ENCODE results near the gene S100P.

The S100P gene

DNA sequence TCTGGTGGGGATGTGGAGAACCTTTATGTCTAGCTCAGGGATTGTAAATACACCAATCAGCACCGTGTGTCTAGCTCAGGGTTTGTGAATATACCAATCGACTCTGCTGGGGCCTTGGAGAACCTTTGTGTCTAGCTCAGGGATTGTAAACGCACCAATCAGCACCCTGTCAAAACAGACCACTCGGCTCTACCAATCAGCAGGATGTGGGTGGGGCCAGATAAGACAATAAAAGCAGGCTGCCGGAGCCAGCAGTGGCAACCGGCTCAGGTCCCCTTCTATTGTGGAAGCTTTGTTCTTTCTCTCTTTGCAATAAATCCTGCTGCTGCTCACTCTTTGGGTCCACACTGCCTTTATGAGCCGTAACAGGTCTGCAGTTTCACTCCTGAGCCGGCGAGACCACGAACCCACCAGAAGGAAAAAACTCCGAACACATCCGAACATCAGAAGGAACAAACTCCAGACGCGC is 20.5 kb upstream of the S100P start:
- peak; percentile 53 for DNase-seq (ENCODE audit: low spot score)

DNA sequence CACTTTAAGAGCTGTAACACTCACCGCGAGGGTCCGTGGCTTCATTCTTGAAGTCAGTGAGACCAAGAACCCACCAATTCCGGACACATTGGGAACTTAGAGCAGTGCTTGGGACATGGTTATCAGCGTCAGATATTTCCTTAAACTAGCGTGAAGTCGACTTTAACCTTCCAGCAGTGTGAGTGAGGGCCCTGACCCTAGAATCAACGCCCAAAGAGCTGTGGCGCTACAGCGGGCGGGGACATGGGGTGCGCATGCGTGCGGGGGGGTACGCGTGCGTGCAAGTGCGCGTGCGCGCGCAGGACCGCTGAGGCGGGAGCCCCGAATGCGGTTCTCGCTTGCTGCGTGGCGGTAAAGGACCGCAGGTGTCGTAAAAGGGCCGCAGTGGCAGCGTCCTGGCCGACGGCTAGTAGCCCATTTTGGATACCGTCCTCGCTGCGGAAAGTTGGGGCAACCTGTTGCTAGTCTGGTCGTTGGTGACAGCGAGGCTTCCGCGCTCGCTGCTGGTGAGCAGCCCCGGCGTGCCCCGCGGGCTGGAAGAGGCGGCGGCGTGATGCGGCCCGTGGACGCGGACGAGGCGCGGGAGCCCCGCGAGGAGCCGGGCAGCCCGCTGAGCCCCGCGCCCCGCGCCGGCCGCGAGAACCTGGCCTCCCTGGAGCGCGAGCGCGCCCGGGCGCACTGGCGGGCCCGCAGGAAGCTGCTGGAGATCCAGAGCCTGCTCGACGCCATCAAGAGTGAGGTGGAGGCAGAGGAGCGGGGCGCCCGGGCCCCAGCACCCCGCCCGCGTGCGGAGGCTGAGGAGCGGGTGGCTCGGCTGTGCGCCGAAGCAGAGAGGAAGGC is 19.8 kb upstream of the S100P start:
- DNase-seq (ENCODE audit: low spot score) = peak; percentile 98

DNA sequence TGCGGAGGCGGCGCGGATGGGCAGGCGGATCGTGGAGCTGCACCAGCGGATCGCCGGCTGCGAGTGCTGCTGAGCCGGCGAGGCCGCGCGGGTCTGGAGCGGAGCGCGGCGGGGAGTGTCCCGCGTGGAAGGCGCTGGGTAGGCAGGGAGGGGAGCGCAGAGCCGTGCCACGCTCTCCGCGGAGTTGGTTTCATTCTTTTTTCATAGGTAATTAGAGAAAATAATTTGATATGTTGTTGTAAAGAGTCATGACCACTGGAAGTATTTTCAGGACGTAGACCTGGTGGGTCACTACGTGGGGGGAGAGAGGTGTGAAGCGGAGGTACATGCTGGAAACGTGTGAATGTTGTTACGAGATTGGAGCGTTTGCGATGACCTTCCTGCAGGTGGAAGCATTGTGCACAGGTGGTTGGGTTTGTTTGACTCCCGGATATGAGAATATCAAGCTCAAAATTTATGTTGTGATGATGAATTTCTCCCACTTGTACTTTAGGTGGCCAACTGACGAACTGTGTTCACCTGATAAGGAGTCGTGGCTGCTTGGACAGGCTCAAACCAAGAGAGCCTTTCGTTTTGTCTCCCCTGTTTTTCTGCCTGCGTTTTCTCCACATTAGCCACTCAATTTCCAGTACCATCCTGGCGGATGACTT is 19.1 kb upstream of the S100P start:
- peak; percentile 78 for DNase-seq (ENCODE audit: low spot score)

DNA sequence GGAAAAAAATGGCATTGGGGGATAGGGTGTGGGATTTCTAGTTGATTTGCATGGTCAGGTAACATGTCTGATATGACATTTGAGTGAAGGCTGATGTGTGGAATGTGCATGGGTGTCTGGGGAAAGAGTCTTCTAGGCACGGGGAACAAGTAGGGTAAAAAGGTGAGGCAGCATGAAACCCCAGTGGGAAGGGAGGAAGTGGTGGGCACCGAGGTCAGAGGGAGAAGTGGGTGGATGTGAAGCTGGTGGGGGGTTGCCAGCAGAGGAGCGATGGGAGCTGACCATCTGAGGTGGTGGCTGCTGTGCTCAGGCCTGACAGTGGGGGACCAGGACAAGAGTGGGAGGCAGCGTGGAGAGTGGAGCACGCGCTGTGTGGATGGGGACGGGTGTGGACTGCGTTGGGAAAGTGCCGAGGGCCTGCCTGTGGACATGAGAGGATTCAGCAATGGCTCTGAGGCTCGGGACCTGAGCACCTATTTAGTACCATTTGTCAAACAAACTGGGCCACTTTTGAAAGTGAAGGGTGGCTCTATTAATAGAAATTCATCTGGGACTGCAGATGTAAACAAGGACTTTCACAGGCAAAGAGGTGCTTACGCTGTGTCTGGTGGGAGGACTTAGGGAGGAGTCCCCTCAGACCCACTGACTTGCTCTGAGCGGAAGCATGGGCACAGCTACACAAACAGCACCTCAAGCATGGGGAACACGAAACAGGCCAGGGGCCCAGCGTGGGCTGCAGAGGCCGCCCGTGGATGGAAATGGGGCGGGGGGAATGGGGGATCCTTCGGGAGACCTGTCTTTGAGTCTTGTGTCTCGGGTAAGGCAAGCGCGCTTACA is 16.7 kb upstream of the S100P start:
- no peak for DNase-seq (ENCODE audit: low spot score)

DNA sequence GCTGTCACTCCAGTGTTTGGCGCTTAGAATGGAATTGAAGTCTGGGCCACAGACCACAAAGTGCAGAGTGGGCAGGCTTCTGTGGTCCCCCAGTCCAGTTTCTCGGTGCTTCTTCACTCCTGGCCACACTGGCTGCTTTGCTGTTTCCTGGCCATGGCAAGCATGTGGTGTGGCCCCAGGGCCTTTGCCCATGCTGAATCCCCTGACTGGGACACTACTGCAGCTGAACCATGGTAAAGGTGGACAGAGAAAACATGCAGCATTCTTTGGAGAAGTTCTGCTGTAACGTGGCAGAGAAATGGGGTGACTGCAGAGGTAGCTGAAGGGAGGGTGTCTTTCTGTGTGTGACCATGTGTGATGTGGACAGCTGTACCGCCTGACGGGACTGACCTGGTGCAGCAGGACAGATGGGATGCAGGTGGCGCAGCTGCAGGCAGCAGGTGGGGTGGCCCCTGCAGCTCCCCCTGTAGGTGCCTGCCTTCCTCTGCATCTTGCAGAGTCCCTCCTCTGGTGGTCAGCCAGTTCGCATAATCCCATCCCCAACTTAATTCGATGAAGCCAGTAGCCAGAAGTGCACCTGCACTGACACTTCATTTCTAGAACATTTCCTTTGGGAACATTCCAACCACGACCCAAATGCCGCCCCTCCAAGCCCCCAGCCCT is 13.2 kb upstream of the S100P start:
- no peak for DNase-seq (ENCODE audit: low spot score)

DNA sequence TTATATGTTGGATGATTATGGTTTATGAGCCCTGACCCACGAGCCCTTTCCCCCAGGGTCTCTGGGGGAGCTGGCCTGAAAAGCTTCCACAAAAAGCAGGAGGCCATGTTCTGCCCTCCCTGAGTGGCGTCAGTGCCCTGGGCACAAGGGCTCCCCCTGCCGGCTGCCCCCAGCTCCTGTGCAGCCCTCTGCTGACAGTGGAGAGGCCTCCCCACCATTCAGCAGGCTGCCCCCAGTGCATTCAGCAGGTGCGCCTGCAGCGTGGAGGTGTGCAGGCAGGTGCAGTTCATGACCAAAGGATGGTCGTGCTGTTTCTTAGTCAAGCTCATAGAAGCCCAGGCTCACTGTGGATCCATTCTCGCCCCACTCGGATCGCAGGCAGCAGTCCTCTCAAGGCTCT is 12.5 kb upstream of the S100P start:
- DNase-seq (ENCODE audit: low spot score) = no peak

DNA sequence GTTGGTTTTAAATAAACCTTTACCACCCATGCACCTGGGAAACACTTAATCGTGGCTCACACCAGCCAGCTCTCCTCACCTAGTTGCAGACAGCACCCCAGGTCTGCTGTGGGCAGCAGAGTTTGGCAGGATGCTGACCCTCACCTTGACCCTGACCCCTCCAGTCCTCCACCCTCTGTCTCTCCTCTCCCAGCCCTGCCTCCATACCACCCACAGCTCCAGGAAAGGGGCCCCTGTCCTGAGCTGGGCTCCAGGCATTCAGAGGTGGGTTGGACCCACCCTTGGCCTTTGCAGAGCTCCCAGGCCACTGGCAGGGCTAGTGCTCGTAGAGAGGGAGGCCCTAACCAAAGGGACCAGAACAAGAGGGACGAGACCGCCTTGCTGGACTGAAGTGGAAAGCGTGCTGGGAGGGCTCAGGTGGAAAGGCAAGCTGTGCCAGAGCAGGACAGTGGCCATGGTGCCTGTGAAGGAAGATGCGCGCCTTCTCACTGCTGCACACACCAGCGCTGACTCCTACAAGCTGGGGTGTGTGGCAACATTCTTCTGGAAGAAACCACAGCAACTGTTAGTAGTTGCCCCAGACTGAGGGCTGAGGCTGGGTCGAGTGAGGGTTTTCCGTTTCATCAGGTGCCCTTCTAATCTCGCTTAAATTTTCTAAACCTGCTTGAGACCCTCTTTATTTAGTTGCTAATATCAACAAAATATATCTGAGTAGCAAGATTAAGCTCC is 10.7 kb upstream of the S100P start:
- no peak for DNase-seq (ENCODE audit: low spot score)

DNA sequence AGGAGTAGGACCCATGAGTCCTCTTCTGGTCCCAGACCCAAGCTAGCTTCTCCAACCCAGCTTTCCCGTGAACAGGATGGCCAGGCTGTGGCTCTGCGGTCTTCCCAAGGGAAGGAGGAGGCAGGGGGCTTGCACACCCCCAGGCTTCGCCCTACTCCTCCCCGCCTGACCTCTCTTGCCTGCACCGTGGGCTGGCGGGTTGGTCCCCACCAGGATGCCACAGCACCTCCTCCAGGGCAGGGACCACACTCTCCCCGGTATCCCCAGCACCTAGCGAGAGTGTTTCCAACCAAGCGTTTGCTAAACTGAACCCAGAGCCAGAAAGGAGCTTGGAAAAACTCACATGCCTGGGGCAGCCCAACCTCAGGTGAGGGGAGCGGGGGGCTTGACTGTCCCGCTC is 9.0 kb upstream of the S100P start:
- DNase-seq (ENCODE audit: low spot score) = no peak

DNA sequence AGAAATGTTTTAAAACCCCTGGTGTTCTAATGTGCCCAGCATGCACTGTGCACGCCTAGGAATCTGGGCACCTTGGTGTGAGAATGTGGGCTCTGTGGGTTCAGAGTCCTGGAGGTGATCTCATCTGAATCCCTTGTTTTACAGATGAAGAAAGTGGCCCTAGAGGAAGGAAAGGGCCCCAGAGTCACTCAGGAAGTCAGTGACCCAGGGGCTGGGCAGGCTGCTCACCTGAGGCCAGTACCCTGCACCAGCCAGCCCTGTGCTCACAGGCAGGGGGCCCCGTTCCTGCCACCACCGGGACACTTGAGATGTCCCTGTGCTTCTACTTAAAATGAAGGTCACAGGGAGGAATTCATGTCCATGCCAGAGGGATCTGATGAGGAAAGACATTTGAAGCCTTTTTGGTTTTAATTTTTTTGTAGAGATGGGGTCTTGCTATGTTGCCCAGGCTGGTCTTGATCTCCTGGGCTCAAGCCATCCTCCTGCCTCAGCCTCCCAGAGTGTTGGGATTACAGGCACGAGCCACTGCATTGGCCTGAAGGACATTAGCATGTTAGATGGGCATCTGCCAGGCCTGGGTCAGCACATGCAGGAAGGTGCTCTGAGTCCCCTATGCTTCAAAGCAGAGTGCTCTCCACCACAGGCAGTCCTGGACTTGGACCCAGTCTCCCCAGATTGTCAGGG is 7.4 kb upstream of the S100P start:
- DNase-seq (ENCODE audit: low spot score) = no peak

DNA sequence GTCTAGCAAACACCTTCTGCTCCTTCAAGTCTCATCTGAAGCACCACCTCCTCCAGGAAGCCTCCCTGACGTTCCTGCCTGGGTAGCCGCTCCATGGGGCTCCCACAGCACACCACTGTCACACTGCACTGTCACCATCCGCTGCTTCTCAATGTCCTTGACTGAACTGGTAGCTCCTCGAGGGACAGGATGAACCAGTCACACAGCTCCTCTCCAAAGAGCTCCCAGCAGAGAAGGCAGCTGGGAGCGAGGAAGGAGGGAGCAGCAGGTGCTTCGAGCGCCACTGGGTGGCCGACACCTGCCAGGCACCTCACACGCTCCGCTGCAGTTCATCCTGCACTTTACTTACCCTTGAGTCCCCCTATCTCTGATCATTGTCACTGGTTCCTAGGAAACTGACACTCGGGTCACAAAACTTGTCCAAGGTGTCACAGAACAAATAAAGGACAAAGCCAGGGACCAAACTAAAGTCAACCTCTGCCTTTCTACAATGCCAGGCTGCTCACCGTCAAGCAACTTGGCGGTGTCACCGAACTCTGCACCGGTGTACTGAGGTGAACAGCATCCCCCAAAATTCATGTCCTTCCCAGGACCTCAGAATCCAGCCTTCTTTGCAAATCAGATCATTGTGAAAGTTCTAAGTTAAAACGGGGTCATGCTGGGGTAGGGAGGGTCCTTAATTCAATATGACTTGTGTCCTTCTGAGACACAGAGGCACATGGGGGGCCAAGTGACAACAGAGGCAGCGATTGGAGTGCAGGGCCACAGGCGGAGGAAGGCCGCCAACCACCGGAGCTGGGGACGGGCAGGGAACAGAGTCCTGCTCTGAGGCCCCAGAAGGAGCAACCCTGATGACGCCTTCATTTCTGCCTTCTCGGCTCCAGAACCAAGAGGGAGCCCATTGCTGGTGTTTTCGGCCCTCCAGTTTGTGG is 5.5 kb upstream of the S100P start:
- no peak for DNase-seq (ENCODE audit: low spot score)

DNA sequence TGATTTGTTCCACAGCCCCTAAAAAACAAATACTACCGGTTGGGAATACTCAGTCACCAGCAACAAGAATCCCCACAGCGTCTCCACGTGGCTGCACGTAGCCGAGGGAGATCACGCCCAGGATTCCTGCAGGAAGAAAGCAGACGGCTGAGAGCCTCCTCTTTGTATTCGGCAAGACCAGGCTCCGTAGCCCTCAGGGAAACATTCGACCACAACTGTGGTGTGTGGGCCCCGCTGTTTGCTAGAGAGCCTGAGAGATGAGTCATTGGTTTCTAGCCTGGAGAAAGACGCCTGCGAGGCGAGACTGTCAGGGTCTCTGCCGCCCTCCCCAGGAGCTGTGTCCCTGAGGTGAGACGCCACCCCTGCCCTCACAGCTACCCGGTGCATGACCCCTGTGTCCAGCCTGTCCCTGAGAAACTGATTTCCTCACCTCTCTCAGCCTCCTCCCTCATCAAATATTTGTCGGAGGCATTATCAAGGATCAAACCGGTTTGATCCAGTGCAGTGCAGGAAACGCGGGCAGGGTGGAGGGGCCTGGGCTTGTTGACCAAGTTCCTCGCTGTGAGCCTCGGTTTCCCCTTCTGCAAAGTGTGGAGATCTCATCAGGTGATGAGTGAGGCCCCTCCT is 4.7 kb upstream of the S100P start:
- DNase-seq (ENCODE audit: low spot score) = peak; percentile 62

DNA sequence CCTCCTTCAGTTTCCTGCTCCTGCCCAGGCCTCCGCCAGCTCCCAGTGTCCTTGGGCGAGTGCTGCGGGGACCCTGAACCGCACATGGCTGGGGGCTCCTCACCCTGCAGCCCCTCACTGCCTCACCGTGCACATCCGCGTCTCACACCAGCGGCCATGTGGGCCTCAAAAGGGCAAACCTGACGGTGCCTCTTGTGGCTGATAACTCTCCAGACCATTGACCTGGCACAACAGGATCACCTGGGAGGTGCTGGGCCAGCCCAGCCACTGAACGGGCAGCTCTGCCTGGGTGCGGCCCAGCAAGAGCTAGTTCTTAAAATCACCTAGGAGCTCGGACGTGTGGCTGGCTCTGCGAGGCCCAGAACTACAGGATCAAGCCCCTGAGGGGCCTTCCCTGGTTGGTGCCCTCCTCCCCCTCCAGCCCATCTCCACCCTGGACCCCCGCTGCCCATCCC is 4.1 kb upstream of the S100P start:
- DNase-seq (ENCODE audit: low spot score) = no peak

DNA sequence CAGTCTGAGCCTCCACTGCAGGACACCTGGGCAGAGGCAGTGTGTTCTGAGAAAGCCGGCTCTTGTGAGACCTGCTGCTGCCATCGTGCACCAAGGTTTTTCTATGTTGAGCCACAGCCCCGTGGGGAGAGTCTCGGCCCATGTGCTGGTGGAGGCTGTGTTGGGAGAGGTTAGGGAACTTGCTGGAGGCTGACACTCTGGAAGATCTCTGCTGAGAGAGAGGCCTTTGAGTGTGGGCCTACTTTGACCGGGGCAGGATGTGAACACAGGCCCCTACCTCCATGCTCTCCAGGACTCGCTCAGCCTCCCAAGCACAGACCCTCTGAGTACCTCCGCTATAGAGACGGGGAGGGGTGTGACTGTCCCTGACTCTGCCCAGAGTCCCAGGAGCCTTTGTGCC is 1.3 kb upstream of the S100P start:
- no peak for DNase-seq (ENCODE audit: low spot score)

DNA sequence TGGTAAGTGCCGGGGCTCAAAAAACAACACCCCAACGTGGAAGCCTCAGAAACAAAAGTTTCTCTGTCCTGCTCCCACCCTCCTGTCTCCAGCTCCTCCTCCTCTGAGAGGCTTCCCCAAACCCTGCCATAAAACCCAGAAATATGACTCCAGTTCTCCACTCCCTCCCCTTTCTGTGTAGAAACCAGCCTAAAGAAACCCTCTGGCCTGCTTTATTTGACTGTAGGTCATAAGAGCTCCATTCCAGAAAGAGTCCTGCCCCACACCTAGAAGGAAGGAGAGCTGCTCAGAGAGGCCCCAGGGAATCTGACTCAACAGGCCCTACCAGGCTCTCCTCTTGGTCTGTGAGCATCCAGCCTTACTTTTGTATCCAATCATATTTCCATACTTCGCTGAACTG is 872 bp upstream of the S100P start:
- DNase-seq (ENCODE audit: low spot score) = no peak

DNA sequence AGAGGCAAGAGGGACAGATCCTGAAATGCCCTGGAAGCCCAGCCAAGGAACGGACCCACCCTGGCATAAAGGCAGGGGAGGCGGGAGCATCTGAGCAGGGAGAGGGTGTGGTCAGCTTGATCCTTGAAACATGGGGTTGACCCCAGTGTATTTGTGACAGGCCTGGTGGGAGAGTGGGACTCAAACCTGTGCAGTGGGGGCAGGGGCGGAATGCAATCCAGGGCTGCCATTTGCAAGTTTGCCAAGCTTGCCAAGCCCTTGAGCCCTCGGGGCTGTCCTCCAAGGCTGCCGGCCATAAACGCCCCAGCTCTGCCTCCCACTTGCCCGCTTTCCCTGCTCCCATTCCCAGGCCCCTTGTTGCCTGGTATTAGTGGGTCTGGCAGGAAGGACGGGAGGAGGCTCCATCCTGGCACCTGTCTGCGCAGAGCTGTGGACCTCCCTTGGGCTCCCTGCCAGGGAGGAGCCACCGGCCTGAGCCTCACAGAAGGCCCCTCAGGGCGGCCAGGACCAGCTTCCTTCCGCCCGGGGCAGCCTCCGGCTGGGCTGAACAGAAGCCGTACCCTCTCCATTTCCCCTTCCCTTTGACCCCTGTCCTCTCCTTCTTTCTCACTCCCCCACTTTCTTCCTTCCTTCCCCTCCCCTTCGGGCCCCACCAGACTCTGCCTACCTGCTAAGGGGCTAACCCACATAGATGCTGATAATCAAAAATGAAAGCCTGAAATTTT is 661 bp downstream of the S100P start:
- no peak for DNase-seq (ENCODE audit: low spot score)

DNA sequence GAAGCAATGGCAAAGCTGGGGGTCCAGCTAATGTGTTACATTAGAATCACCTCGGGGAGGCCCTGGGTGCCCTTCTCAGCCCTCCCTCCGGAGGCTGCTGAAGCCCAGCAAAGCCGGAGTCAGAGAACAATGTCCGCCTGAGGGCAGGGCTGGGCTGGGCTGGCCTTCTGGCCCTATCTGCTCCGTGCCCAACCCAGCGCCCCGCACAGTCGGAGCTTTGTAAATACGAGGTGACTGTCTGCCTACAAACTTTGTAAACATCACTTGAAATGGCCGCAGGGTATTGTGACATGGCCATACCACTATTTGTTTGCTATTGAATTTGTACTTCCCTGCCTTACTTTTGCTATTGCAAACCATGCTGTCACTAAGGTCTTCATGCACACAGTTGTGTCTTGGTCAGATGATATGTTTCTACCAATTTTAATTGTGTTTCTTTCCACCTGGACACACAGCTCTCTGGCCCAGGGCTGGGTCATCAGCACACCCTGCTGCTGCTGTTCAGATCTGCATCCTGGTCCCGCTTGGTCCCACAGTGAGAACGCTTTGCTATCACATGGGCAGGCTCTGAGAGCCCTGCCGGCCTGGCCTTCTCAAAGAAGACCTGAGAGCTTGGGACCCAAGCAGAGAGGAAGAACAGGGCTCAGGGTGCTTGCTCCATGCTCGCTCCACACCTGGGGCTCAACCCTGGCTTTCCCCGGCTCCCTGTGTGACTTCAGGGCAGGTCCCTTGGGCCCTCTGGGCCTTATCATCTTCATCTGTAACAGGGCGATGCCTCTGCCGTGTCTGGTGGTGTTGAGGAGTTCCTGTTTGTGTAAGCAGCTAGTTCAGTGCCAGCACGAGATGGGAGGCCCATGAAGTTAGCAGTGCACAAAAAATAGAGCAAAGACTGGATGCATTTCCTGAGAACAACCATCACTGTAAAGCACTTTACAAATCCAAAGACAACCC is 2.3 kb downstream of the S100P start:
- DNase-seq (ENCODE audit: low spot score) = no peak

DNA sequence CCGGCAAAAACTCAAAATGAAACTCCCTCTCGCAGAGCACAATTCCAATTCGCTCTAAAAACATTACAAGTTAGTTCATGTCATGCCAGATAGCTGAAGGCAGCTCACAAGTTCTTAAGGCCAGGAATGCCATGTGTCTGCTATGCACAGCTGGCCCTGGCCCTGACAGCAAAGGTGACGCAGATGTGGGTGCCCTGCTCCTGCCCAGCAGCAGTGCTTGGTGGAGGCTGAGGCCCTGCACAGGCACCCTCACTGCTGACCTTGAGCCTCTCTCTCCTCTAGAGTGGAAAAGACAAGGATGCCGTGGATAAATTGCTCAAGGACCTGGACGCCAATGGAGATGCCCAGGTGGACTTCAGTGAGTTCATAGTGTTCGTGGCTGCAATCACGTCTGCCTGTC is 2.9 kb downstream of the S100P start:
- no peak for DNase-seq (ENCODE audit: low spot score)

Measured in RKO (cell line).